OCI-LY1 (cell line): Measurements from ENCODE around the gene SLC43A2.

ENCODE experiments used
- EZH2 ChIP-seq: fragments of 200-600 bp; sonication (generic), shearing (Covaris generic); IDR thresholded peaks from 2 replicates; pipeline ENCODE4 v1.8.0; 2017; ENCODE audit warnings: borderline replicate concordance, mixed run types, mild to moderate bottlenecking, antibody characterized with exemption, low read length, moderate library complexity, mixed read lengths
- TF ChIP-seq, protein P1 (sequence below): fragments of 200-600 bp; sonication (generic), shearing (Covaris generic); IDR thresholded peaks from 2 replicates; pipeline ENCODE4 v1.5.1; 2017; ENCODE audit warnings: mild to moderate bottlenecking, antibody characterized with exemption, low read length, moderate library complexity, mixed read lengths

DNA sequence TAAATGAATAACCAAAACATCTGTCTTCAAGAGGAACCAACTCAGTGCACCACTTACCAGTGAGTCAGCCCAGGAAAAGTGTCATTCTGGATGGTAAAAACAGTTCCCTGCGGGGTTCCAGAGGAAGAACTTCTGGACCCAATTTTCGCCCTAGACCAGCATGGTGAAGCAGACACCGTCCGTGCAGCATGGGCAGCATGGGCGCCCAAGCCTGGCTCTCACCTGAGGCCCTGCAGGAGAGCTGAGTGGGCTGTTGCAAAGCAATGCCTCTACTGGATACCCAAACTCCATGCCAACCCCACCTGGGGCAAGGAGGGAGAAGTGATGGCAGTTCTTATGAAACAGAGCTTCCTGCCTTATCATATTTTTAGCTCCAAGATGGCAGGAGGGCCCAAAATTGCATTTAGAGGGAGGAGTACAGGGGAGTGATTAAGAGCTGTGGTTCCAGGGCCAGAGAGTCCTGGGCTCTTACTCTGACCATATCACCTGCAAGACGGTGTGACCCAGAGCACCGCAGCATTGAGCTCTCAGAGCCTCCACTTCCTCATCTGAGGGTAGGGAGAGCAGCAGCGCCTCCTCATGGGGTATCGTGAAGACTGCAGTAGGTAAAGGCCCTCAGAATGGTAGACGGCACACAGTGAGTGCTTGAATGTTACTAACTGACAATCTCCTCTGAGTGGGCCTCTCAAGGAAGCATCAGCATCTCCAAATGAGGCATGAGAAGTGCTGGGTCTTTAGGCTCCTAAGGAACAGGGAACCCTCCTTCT is 95.6 kb downstream of the SLC43A2 start:
- TF ChIP-seq, protein P1, sequence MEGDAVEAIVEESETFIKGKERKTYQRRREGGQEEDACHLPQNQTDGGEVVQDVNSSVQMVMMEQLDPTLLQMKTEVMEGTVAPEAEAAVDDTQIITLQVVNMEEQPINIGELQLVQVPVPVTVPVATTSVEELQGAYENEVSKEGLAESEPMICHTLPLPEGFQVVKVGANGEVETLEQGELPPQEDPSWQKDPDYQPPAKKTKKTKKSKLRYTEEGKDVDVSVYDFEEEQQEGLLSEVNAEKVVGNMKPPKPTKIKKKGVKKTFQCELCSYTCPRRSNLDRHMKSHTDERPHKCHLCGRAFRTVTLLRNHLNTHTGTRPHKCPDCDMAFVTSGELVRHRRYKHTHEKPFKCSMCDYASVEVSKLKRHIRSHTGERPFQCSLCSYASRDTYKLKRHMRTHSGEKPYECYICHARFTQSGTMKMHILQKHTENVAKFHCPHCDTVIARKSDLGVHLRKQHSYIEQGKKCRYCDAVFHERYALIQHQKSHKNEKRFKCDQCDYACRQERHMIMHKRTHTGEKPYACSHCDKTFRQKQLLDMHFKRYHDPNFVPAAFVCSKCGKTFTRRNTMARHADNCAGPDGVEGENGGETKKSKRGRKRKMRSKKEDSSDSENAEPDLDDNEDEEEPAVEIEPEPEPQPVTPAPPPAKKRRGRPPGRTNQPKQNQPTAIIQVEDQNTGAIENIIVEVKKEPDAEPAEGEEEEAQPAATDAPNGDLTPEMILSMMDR = peak; percentile 84
- no peak for TF ChIP-seq EZH2
